Measurements from ENCODE around the gene FCAMR.

Gene FCAMR

DNA sequence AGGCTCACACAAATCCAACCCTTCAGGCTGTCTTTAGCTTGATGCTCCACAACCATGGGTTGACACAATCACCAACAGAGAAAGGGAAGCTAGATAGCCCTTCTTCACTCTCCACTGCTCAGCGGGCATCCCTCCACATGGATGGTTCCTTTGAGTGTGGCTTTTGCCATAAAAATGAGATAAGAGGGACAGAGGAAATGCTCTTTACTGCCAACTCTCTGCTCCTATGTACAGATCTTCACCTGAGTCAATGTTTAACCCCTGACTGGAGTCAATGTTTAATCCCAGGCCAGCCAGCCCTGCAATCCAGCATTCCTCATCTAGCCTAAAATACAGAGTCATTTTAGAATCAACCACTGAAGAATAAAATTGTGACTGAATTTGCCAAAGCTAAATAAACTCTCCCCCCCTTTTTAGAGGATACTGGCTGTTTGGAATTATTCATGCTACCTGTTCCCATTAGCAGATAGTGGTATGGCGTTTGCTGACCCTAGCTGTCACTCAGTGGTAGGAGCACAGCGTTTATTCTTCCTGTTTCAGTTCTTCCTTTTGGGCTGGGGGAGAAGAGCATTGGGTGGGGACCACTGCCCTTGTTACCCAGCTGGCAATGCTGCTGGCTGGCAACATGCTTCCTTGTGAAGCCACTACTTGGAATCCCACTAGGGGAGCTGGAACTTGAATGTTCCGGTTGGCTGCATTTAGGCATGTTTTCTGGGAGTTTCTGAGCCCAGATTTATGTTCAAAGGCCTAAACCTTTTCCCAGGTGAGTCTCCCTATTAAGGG, 18.8 kb downstream of the FCAMR start:
- no peak overlapping the region for H3K9ac ChIP-seq (ENCODE audit: low read length in 5 of 5)
- H3K27ac ChIP-seq (ENCODE audit: low read depth, low read length) = no peak overlapping the region
- peaks cover 0 to 10% (median 0%) of the 10 kb centered on the region in 5 donors for H3K4me1 ChIP-seq (ENCODE audit: control insufficient read depth in 5 of 5, insufficient read depth in 5 of 5, low read length in 5 of 5)
- H3K9me3 ChIP-seq (ENCODE audit: control insufficient read depth in 5 of 5, low read length in 5 of 5) = peaks cover 0 to 7% (median 0%) of the 10 kb centered on the region in 5 donors
- no peak overlapping the region for H3K4me3 ChIP-seq (ENCODE audit: low read depth in 1 of 5, low read length in 5 of 5)
- peaks cover 0 to 4% (median 0%) of the 10 kb centered on the region in 5 donors for H3K27me3 ChIP-seq (ENCODE audit: control insufficient read depth in 5 of 5, insufficient read depth in 4 of 5, low read length in 5 of 5)
- H3K36me3 ChIP-seq (ENCODE audit: control insufficient read depth in 5 of 5, insufficient read depth in 5 of 5, low read length in 5 of 5) = no peaks in the 10 kb centered on the region

DNA sequence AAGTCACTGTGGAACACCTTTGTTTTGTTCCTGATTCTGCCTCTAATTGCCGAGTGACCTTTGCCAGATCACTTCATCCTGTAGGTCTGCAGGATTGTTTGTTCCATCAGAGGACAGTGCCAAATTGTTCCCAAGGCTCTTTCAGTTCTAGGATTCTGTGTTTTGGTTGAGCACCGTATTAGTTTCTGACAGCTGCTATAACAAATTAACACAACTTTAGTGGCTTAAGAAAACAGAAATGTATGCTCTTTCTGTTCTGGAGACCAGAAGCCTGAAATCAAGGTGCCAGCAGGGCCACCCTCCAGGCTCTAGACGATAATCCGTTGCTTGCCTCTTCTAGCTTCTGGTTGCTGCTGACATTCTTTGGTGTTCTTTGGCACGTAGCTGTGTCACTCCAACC, 20.6 kb downstream of the FCAMR start:
- Histone ChIP-seq H3K27me3 (ENCODE audit: control insufficient read depth in 5 of 5, insufficient read depth in 4 of 5, low read length in 5 of 5) (peaks cover 3 to 10% (median 6%) of the 10 kb centered on the region in 5 donors), H3K4me1 (ENCODE audit: control insufficient read depth in 5 of 5, insufficient read depth in 5 of 5, low read length in 5 of 5) (peaks cover 0 to 10% (median 0%) of the 10 kb centered on the region in 5 donors), H3K4me3 (ENCODE audit: low read depth in 1 of 5, low read length in 5 of 5) (no peak overlapping the region), H3K9ac (ENCODE audit: low read length in 5 of 5) (no peak overlapping the region), H3K9me3 (ENCODE audit: control insufficient read depth in 5 of 5, low read length in 5 of 5) (peaks cover 0 to 7% (median 0%) of the 10 kb centered on the region in 5 donors), H3K27ac (ENCODE audit: low read depth, low read length) (no peak overlapping the region), H3K36me3 (ENCODE audit: control insufficient read depth in 5 of 5, insufficient read depth in 5 of 5, low read length in 5 of 5) (no peaks in the 10 kb centered on the region)

GRCh38 chr1:206949208-206949607, 21.1 kb downstream of the FCAMR start:
- peaks cover 3 to 10% (median 7%) of the 10 kb centered on the region in 5 donors for H3K27me3 ChIP-seq (ENCODE audit: control insufficient read depth in 5 of 5, insufficient read depth in 4 of 5, low read length in 5 of 5)
- no peak overlapping the region for H3K9ac ChIP-seq (ENCODE audit: low read length in 5 of 5)
- peaks cover 0 to 7% (median 0%) of the 10 kb centered on the region in 5 donors for H3K9me3 ChIP-seq (ENCODE audit: control insufficient read depth in 5 of 5, low read length in 5 of 5)
- peaks cover 0 to 10% (median 0%) of the 10 kb centered on the region in 5 donors for H3K4me1 ChIP-seq (ENCODE audit: control insufficient read depth in 5 of 5, insufficient read depth in 5 of 5, low read length in 5 of 5)
- no peak overlapping the region for H3K27ac ChIP-seq (ENCODE audit: low read depth, low read length)
- H3K36me3 ChIP-seq (ENCODE audit: control insufficient read depth in 5 of 5, insufficient read depth in 5 of 5, low read length in 5 of 5) = no peaks in the 10 kb centered on the region
- H3K4me3 ChIP-seq (ENCODE audit: low read depth in 1 of 5, low read length in 5 of 5) = no peak overlapping the region

GRCh38 chr1:206947255-206947654, 23.0 kb downstream of the FCAMR start:
- Histone ChIP-seq H3K36me3 (ENCODE audit: control insufficient read depth in 5 of 5, insufficient read depth in 5 of 5, low read length in 5 of 5) (no peaks in the 10 kb centered on the region), H3K9me3 (ENCODE audit: control insufficient read depth in 5 of 5, low read length in 5 of 5) (peaks cover 0 to 7% (median 0%) of the 10 kb centered on the region in 5 donors), H3K4me3 (ENCODE audit: low read depth in 1 of 5, low read length in 5 of 5) (no peak overlapping the region), H3K9ac (ENCODE audit: low read length in 5 of 5) (no peak overlapping the region), H3K27me3 (ENCODE audit: control insufficient read depth in 5 of 5, insufficient read depth in 4 of 5, low read length in 5 of 5) (peaks cover 6 to 11% (median 10%) of the 10 kb centered on the region in 5 donors), H3K27ac (ENCODE audit: low read depth, low read length) (no peak overlapping the region), H3K4me1 (ENCODE audit: control insufficient read depth in 5 of 5, insufficient read depth in 5 of 5, low read length in 5 of 5) (peaks cover 0 to 10% (median 0%) of the 10 kb centered on the region in 5 donors)

DNA sequence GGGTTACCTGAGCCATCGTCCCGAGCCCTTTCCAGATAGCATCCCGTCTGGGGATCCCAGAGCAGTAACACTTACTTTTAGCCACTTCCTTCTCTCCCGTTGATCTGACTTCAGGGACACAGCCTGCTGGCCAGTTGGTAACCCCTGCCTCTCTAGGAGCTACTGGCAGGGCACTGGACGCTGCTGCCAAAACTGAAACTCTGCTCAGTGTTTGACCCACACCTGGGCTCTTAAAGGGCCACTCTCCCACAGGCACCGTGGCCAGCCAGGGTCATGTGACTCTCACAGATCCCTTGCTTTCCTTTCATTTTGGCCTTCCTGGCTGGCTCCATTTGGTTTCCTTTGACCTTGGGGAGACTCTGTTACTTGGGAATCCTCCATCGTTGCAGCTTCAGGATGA, 24.0 kb downstream of the FCAMR start, which contains the start of gene PIGR:
PIGR (minus strand) TSS at position 206 of the 400 bp plus-strand sequence. CDS start 5,935 bp downstream, outside the sequence.
- peaks cover 0 to 10% (median 0%) of the 10 kb centered on the region in 5 donors for H3K4me1 ChIP-seq (ENCODE audit: control insufficient read depth in 5 of 5, insufficient read depth in 5 of 5, low read length in 5 of 5)
- peaks cover 6 to 11% (median 10%) of the 10 kb centered on the region in 5 donors for H3K27me3 ChIP-seq (ENCODE audit: control insufficient read depth in 5 of 5, insufficient read depth in 4 of 5, low read length in 5 of 5)
- H3K9ac ChIP-seq (ENCODE audit: low read length in 5 of 5) = no peak within 1 kb of the TSS
- H3K27ac ChIP-seq (ENCODE audit: low read depth, low read length) = no peak within 1 kb of the TSS
- peaks cover 0 to 7% (median 0%) of the 10 kb centered on the region in 5 donors for H3K9me3 ChIP-seq (ENCODE audit: control insufficient read depth in 5 of 5, low read length in 5 of 5)
- H3K4me3 ChIP-seq (ENCODE audit: low read depth in 1 of 5, low read length in 5 of 5) = no peak within 1 kb of the TSS
- H3K36me3 ChIP-seq (ENCODE audit: control insufficient read depth in 5 of 5, insufficient read depth in 5 of 5, low read length in 5 of 5) = no peaks in the 10 kb centered on the region

- Histone ChIP-seq H3K27me3 (ENCODE audit: control insufficient read depth in 5 of 5, insufficient read depth in 4 of 5, low read length in 5 of 5) (peaks cover 6 to 11% (median 10%) of the 10 kb centered on the region in 5 donors), H3K9ac (ENCODE audit: low read length in 5 of 5) (no peak overlapping the region), H3K4me1 (ENCODE audit: control insufficient read depth in 5 of 5, insufficient read depth in 5 of 5, low read length in 5 of 5) (peaks cover 0 to 10% (median 0%) of the 10 kb centered on the region in 5 donors), H3K4me3 (ENCODE audit: low read depth in 1 of 5, low read length in 5 of 5) (no peak overlapping the region), H3K9me3 (ENCODE audit: control insufficient read depth in 5 of 5, low read length in 5 of 5) (peaks cover 0 to 7% (median 0%) of the 10 kb centered on the region in 5 donors), H3K27ac (ENCODE audit: low read depth, low read length) (no peak overlapping the region), H3K36me3 (ENCODE audit: control insufficient read depth in 5 of 5, insufficient read depth in 5 of 5, low read length in 5 of 5) (no peaks in the 10 kb centered on the region)
These were observed 24.5 kb downstream of the FCAMR start for GRCh38 chr1:206945779-206946178.

DNA sequence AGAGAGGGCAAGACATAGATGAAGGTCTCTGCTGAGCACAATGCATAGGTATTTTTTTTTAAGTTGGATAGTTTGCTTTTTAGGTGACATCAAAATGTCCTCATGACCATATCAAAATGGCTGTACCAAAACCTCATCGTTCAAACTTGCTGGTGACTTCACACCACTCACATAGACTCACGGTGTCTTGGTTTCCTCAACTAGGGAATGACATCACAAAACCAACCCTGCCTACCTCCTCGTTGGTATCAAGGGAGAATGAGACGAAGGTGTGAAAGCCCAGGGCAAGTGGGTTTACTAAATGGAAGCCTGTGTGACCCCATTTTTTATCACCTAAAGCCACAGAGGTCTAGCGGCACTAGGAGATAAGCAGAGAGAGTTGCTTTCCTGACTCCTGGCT, 25.6 kb downstream of the FCAMR start:
- peaks cover 6 to 11% (median 10%) of the 10 kb centered on the region in 5 donors for H3K27me3 ChIP-seq (ENCODE audit: control insufficient read depth in 5 of 5, insufficient read depth in 4 of 5, low read length in 5 of 5)
- no peaks in the 10 kb centered on the region for H3K36me3 ChIP-seq (ENCODE audit: control insufficient read depth in 5 of 5, insufficient read depth in 5 of 5, low read length in 5 of 5)
- no peak overlapping the region for H3K4me3 ChIP-seq (ENCODE audit: low read depth in 1 of 5, low read length in 5 of 5)
- H3K4me1 ChIP-seq (ENCODE audit: control insufficient read depth in 5 of 5, insufficient read depth in 5 of 5, low read length in 5 of 5) = peaks cover 0 to 10% (median 0%) of the 10 kb centered on the region in 5 donors
- H3K9me3 ChIP-seq (ENCODE audit: control insufficient read depth in 5 of 5, low read length in 5 of 5) = peaks cover 0 to 4% (median 0%) of the 10 kb centered on the region in 5 donors
- H3K27ac ChIP-seq (ENCODE audit: low read depth, low read length) = no peak overlapping the region
- no peak overlapping the region for H3K9ac ChIP-seq (ENCODE audit: low read length in 5 of 5)

DNA sequence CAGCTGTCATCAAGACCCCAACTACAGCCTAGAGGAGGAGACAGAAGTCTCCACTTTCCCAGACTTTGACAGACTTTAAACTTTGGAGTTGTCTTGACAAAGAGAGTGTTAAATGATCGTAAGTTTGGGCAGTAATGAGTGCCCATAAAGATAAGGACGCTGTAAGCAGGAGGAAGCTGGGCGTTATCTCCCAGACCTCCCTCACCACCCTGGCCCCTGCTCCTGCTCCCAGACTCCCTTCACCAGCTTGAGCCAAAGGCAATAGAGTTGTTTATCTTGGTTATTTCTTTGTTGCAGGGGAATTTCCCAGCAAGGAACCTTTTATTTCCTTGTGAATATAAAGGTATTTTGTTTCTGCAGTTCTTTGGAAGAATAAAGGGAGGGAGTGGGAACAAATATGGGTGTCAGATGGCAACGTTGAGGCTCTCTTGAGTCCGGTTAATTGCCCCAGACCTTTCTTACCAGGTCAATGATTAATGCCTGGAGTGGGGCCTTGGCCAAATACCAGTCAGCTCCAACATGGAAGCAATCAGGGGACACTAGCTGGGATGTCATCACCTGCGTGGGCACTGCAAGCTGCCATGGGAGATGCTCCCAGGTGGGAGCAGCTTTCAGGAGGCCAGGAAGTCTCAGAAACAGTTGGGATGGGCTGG, 28.4 kb downstream of the FCAMR start:
- Histone ChIP-seq H3K4me3 (ENCODE audit: low read depth in 1 of 5, low read length in 5 of 5) (no peak overlapping the region), H3K9ac (ENCODE audit: low read length in 5 of 5) (no peak overlapping the region), H3K27ac (ENCODE audit: low read depth, low read length) (no peak overlapping the region), H3K27me3 (ENCODE audit: control insufficient read depth in 5 of 5, insufficient read depth in 4 of 5, low read length in 5 of 5) (peaks cover 3 to 18% (median 10%) of the 10 kb centered on the region in 5 donors), H3K4me1 (ENCODE audit: control insufficient read depth in 5 of 5, insufficient read depth in 5 of 5, low read length in 5 of 5) (no peaks in the 10 kb centered on the region), H3K36me3 (ENCODE audit: control insufficient read depth in 5 of 5, insufficient read depth in 5 of 5, low read length in 5 of 5) (no peaks in the 10 kb centered on the region), H3K9me3 (ENCODE audit: control insufficient read depth in 5 of 5, low read length in 5 of 5) (no peaks in the 10 kb centered on the region)

GRCh38 chr1:206940588-206940936, 29.7 kb downstream of the FCAMR start:
- Histone ChIP-seq H3K9me3 (ENCODE audit: control insufficient read depth in 5 of 5, low read length in 5 of 5) (no peaks in the 10 kb centered on the region), H3K27me3 (ENCODE audit: control insufficient read depth in 5 of 5, insufficient read depth in 4 of 5, low read length in 5 of 5) (peaks cover 0 to 15% (median 4%) of the 10 kb centered on the region in 5 donors), H3K4me3 (ENCODE audit: low read depth in 1 of 5, low read length in 5 of 5) (no peak overlapping the region), H3K9ac (ENCODE audit: low read length in 5 of 5) (no peak overlapping the region), H3K36me3 (ENCODE audit: control insufficient read depth in 5 of 5, insufficient read depth in 5 of 5, low read length in 5 of 5) (no peaks in the 10 kb centered on the region), H3K27ac (ENCODE audit: low read depth, low read length) (no peak overlapping the region), H3K4me1 (ENCODE audit: control insufficient read depth in 5 of 5, insufficient read depth in 5 of 5, low read length in 5 of 5) (no peaks in the 10 kb centered on the region)

Data from subcutaneous abdominal adipose tissue (tissue), 5 donors.